GM21737 (cell line): ENCODE results near the gene USH1C.

Experiments
- ATAC-seq: cut with Tn5 transposase; IDR thresholded peaks from one replicate; pipeline ENCODE4 v1.9.1; 2021; ENCODE audit warnings: mild to moderate bottlenecking, moderate library complexity; ENCODE audit not compliant: unreplicated experiment

The USH1C gene

DNA sequence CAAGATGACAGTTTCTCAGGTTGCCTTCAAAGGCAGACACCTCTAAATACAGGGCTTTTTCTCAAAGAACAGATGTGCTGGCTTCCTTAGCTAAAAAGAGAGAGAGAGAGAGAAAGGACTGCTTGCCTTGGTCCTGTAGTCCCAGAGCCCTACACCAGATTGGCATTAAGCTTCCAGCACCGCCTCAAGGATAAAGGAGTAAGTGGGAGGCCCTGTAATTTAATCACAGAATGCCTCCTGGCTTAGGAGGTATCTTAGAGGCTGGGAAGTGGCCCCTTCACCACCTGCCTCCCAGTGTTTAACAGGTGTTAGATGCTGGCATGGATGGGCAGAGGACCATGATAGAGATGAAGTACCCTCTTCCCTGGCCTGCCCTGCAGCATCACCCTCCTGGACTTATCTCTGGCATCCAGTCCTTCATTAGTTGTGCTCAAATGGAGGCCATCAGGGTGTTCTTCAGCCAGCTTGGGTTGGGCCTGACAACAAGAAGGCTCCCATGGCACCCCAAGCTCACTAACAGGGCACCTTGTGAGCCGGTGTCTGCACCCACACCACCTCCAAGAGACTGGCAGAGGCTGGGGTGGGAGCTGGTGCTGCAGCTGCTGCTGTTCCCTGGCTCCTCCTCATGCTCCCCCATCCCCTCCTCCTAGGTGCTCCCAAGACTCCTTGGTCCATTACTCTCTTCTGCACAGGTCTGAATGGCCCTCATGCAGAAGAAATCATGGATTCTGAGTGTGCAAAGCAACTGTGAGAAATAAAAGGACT, 100.1 kb downstream of the USH1C start:
- no peak for ATAC-seq
